HG02884 (cell line): ENCODE results near the gene CACNA1B.

Source experiments
- ATAC-seq: cut with Tn5 transposase; IDR thresholded peaks from one replicate; pipeline ENCODE4 v1.9.1; 2021; ENCODE audit warnings: mild to moderate bottlenecking, moderate library complexity; ENCODE audit not compliant: unreplicated experiment

CACNA1B gene

GRCh38 chr9:137918331-137919094 is 40.9 kb downstream of the CACNA1B start:
- no peak for ATAC-seq

DNA sequence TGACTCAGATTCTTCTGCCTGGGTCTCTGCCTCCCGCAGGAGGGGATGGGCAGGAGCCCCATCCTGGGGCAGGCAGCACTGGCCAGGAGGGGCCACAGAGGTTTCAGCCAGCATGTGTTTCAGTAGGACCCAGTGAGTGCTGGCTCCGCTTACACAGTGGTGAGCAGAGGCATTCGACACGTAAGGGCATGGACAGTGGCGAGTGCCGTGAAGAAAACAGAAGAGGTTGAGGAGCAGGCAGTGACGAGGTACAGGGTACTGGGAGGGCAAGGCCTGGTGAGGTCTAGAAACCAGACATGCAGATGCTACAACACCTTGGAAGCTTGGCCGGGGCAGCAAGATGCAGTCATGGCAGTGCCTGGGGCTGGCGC is 41.5 kb downstream of the CACNA1B start:
- no peak for ATAC-seq

- no peak for ATAC-seq
Observed at GRCh38 chr9:137919649-137920141, 42.1 kb downstream of the CACNA1B start.

GRCh38 chr9:137920753-137921152 is 43.2 kb downstream of the CACNA1B start:
- no peak for ATAC-seq

DNA sequence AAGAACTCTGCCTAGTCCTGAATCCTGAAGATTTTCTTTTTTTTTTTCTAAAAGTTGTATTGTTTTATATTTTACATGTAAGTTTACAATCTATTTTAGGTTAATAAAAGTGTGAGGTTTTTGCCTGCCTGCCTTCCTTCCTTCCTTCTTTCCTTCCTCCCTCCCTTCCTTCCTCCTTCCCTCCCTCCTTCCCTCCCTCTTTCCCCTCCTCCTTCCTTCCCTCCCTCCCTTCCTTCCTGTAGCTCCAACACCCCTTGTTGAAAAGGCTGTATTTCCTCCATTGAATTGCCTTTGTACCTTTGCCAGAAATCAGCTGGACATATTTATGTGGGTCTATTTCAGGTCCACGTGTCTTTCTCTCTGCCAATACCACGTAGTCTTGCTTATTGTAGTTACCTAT is 46.6 kb downstream of the CACNA1B start:
- no peak for ATAC-seq

DNA sequence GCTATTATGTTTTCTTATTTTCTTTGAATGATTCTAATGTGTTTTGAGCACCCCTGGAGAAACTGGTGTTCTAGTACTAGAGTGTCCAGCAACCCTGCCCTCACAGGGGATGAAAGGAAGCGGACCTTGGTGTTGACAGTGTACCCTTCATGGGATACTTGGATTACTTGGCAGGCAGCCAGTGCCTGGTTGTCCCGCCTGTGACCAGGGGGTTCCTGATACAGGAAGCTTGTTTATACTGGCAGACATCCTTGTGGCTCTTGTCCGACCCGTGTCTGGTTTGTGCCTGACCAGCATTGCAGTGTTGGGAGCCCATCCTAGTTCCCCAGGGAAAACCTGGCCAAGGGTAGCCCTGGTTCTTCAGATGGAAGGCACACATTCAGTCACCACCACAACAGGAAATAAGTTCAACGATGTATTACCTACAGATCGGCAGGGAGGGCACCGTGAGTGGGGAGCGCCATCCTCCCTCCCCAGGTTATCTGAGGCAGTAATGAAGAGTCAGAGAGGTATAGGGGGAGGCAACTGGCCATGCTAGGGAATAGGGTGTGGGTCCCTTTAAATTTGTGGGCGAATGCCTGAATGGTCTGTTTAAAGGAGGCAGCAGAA is 47.3 kb downstream of the CACNA1B start:
- ATAC-seq, result no peak

GRCh38 chr9:137943655-137944054 is 66.1 kb downstream of the CACNA1B start:
- ATAC-seq, result no peak

GRCh38 chr9:137945581-137945980 is 68.0 kb downstream of the CACNA1B start:
- no peak for ATAC-seq

DNA sequence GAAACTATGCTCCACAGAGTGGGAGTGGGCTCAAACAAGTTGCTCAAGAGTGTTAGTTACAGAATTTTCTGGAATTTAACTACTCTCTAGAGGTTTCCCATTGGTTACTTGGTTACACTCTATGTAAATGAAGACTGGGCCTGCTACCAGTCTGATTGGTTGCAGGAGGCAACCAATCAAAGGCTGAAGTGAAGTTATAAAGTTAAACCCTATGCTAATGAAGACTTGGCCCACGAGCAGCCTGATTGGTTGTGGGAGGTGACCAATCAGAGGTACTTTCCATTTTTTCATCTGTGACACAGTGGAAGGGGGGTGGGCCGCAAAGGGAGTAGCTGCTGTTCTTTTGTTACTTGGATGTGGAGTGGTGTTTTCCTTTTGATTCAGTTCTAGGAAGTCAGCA is 69.4 kb downstream of the CACNA1B start:
- ATAC-seq, result no peak

GRCh38 chr9:137948642-137949041 is 71.1 kb downstream of the CACNA1B start:
- no peak for ATAC-seq

DNA sequence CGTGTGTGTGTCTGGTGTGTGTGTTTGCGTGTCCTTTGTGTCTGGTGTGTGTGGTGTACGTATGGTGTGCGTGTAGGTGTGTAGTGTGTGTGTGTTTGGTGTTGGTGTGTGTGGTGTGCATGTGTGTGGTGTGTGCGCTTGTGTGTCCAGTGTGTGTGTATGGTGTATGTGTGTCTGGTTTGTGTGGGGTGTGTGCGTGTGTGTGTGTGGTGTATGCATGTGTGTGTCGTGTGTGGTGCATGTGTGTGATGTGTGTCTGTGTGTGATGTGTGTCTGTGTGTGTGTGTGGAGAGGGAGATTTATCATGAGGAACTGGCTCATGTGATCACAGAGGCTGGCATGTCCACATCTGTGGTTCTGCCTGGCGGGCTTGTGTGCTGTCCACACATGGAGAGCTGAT is 71.7 kb downstream of the CACNA1B start:
- no peak for ATAC-seq

- no peak for ATAC-seq
Observed at GRCh38 chr9:137951107-137951506, 73.5 kb downstream of the CACNA1B start.

- no peak for ATAC-seq
Observed at GRCh38 chr9:137951597-137952490, 74.3 kb downstream of the CACNA1B start.

GRCh38 chr9:137952976-137953666 is 75.5 kb downstream of the CACNA1B start:
- ATAC-seq, result no peak

GRCh38 chr9:137953683-137954438 is 76.3 kb downstream of the CACNA1B start:
- no peak for ATAC-seq

- no peak for ATAC-seq
Observed at GRCh38 chr9:137955224-137955570, 77.6 kb downstream of the CACNA1B start.

- no peak for ATAC-seq
Observed at GRCh38 chr9:137955586-137955985, 78.0 kb downstream of the CACNA1B start.

GRCh38 chr9:137956039-137956438 is 78.5 kb downstream of the CACNA1B start:
- no peak for ATAC-seq

DNA sequence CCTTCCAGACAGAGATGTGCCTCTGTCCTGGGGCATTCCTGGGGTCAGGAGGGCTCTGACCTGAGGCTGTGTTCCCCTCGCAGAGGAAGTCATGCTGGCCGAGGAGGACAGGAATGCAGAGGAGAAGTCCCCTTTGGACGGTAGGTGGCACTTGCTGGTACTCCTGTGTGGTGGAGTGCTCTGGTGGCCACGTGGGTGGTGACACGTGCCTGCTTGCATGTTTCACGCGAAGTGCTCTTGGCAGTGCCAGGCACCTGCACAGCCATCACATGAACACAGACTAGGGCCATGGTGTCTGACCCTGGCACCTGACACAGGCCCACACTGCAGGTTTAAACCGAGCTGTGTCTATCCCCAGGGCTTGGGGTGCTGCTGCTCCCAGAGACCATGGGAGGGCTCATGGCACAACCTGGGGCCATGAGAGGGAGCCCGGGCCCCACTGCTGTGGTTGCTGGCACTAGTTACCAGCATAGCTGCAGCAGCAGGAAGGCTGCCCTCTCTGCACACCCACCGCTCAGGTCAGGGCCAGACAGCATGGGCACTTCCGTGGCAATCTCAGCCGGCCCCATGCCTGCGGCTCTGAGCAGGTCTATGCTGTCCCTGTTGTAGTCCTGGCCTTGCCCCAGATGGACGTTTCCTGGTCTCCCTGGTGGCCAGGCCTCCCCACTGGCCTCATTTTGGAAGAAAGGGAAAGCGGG is 79.3 kb downstream of the CACNA1B start:
- no peak for ATAC-seq
